GM12873 (cell line): Measurements from ENCODE around the gene HTD2.

Experiments used
- CTCF ChIP-seq: IDR thresholded peaks from 2 replicates; pipeline ENCODE4 v1.5.1; 2012; ENCODE audit warnings: low read depth, mild to moderate bottlenecking, moderate library complexity, low read length, control low read depth; ENCODE audit not compliant: insufficient read depth; ENCODE audit errors: missing control alignments

HTD2 gene

GRCh38 chr3:58331593-58332152, 25.4 kb downstream of the HTD2 start:
- no peak for TF ChIP-seq CTCF

GRCh38 chr3:58332575-58333188, 26.4 kb downstream of the HTD2 start, which contains the start of gene PXK:
Gene PXK, plus strand, starts transcription at chr3:58332892. Its CDS starts 97 bp downstream, at chr3:58332989.
- TF ChIP-seq CTCF = peak; percentile 8

- peak; percentile 28 for TF ChIP-seq CTCF
These were observed 27.1 kb downstream of the HTD2 start for GRCh38 chr3:58333206-58334012.

GRCh38 chr3:58334013-58334321, 27.6 kb downstream of the HTD2 start:
- TF ChIP-seq CTCF = no peak

GRCh38 chr3:58334506-58334884, 28.2 kb downstream of the HTD2 start:
- TF ChIP-seq CTCF = no peak

GRCh38 chr3:58335652-58335947, 29.3 kb downstream of the HTD2 start:
- TF ChIP-seq CTCF = no peak

GRCh38 chr3:58336135-58336882, 30.0 kb downstream of the HTD2 start:
- no peak for TF ChIP-seq CTCF
